IMR-90 (cell line): ENCODE data around the gene TAT. TPM values are rescaled to one million over a fixed set of nuclear protein-coding genes. Genes with fewer than 3 reads are reported as not detected.

Experiments used
- ATAC-seq: fragments of 200-7000 bp; cut with Tn5 transposase; 2 replicates; pipeline ENCODE4 v1.9.1; 2020; ENCODE audit warnings: low read depth, mild to moderate bottlenecking, moderate library complexity
- BruUV-seq: library from RNA; stranded (reverse); fragments of 400-500 nt; replicated peaks from 2 replicates; lab custom pipeline; 2021; lab: Mats Ljungman, UMichigan
- CTCF ChIA-PET: fragments of 300-600 bp; formaldehyde crosslinking; extraction: SDS; loops from one replicate; lab custom pipeline; 2021; ENCODE audit warnings: antibody characterized with exemption; lab: Yijun Ruan, JAX
- POLR2A ChIA-PET: fragments of 300-600 bp; sonication (Branson Sonifier 250); formaldehyde crosslinking; loops from one replicate; lab custom pipeline; 2022; ENCODE audit warnings: antibody characterized with exemption; ENCODE audit not compliant: unreplicated experiment; lab: Charles Lee
- DNase-seq: peaks from one replicate; pipeline ENCODE4 v3.0.0; 2013
- H2AFZ ChIP-seq: replicated peaks from 2 replicates; pipeline ENCODE3; 2013; ENCODE audit warnings: low read length, mild to moderate bottlenecking; ENCODE audit not compliant: poor library complexity
- H2AK5ac ChIP-seq: 2 replicates; pipeline ENCODE4 v1.6.1; 2013; ENCODE audit warnings: low read depth, low read length, inconsistent platforms
- H2AK9ac ChIP-seq: replicated peaks from 2 replicates; pipeline ENCODE3; 2013; ENCODE audit warnings: mild to moderate bottlenecking, low read depth, low read length, moderate library complexity; ENCODE audit not compliant: poor library complexity
- H2BK120ac ChIP-seq: 2 replicates; pipeline ENCODE4 v1.6.1; 2013; ENCODE audit warnings: low read depth, low read length, inconsistent platforms
- H2BK15ac ChIP-seq: 3 replicates; pipeline ENCODE4 v1.6.1; 2013; ENCODE audit warnings: low read depth, low read length, inconsistent platforms
- H2BK20ac ChIP-seq: 2 replicates; pipeline ENCODE4 v1.6.1; 2013; ENCODE audit warnings: low read depth, mild to moderate bottlenecking, inconsistent platforms, low read length, moderate library complexity
- H2BK5ac ChIP-seq: 2 replicates; pipeline ENCODE4 v1.6.1; 2013; ENCODE audit warnings: mild to moderate bottlenecking, low read depth, low read length, inconsistent platforms; ENCODE audit not compliant: poor library complexity, severe bottlenecking
- H3K14ac ChIP-seq: replicated peaks from 2 replicates; pipeline ENCODE4 v1.6.1; 2013; ENCODE audit warnings: low read depth, low read length, inconsistent platforms
- H3K18ac ChIP-seq: 2 replicates; pipeline ENCODE4 v1.6.1; 2013; ENCODE audit warnings: low read depth, low read length, control low read depth
- H3K23ac ChIP-seq: 2 replicates; pipeline ENCODE4 v1.6.1; 2013; ENCODE audit warnings: low read depth, low read length, inconsistent platforms
- H3K27ac ChIP-seq: 2 replicates; pipeline ENCODE4 v1.5.1; 2013; ENCODE audit warnings: mild to moderate bottlenecking, control low read depth, low read length; ENCODE audit not compliant: insufficient read depth
- H3K27me3 ChIP-seq: 2 replicates; pipeline ENCODE4 v1.6.1; 2013; ENCODE audit warnings: low read length; ENCODE audit not compliant: control insufficient read depth, insufficient read depth
- H3K36me3 ChIP-seq: 2 replicates; pipeline ENCODE4 v1.6.1; 2013; ENCODE audit warnings: low read length, mixed read lengths; ENCODE audit not compliant: control insufficient read depth, insufficient read depth
- H3K4ac ChIP-seq: 2 replicates; pipeline ENCODE4 v1.6.1; 2013; ENCODE audit warnings: low read depth, low read length, inconsistent platforms
- H3K4me1 ChIP-seq: 2 replicates; pipeline ENCODE4 v1.6.1; 2013; ENCODE audit warnings: low read length, mixed read lengths; ENCODE audit not compliant: control insufficient read depth, insufficient read depth
- H3K4me2 ChIP-seq: 2 replicates; pipeline ENCODE4 v1.6.1; 2013; ENCODE audit warnings: low read depth, mild to moderate bottlenecking, control low read depth, low read length, moderate library complexity
- H3K4me3 ChIP-seq: 2 replicates; pipeline ENCODE4 v1.5.1; 2013; ENCODE audit warnings: low read depth, mild to moderate bottlenecking, control low read depth, low read length, moderate library complexity; ENCODE audit not compliant: insufficient read depth
- H3K56ac ChIP-seq: 2 replicates; pipeline ENCODE4 v1.6.1; 2013; ENCODE audit warnings: low read length, inconsistent platforms; ENCODE audit not compliant: insufficient read depth; ENCODE audit errors: extremely low read depth
- H3K79me1 ChIP-seq, 2 experiments: 2 replicates each; pipeline ENCODE4 v1.6.1; 2013; ENCODE audit warnings: low read length in 2 of 2, inconsistent platforms in 1 of 2, low read depth in 1 of 2
- H3K9ac ChIP-seq: 2 replicates; pipeline ENCODE4 v1.6.1; 2013; ENCODE audit warnings: low read depth, low read length, control low read depth
- H3K9me1 ChIP-seq: 2 replicates; pipeline ENCODE4 v1.6.1; 2013; ENCODE audit warnings: low read length, inconsistent platforms; ENCODE audit not compliant: insufficient read depth
- H3K9me3 ChIP-seq: 2 replicates; pipeline ENCODE4 v1.6.1; 2013; ENCODE audit warnings: low read length; ENCODE audit not compliant: control insufficient read depth, insufficient read depth
- H4K20me1 ChIP-seq: 2 replicates; pipeline ENCODE4 v1.6.1; 2013; ENCODE audit warnings: low read length, inconsistent platforms; ENCODE audit not compliant: insufficient read depth
- H4K5ac ChIP-seq: 2 replicates; pipeline ENCODE4 v1.6.1; 2013; ENCODE audit warnings: mild to moderate bottlenecking, low read depth, low read length, control low read depth
- H4K8ac ChIP-seq, 2 experiments: 2 replicates each; pipeline ENCODE4 v1.6.1; 2013; ENCODE audit warnings: low read depth in 2 of 2, low read length in 2 of 2, control low read depth in 1 of 2, inconsistent platforms in 1 of 2
- H4K91ac ChIP-seq: 2 replicates; pipeline ENCODE4 v1.6.1; 2013; ENCODE audit warnings: low read depth, low read length, inconsistent platforms; ENCODE audit not compliant: insufficient read depth
- BHLHE40 ChIP-seq: fragments of 150-350 bp; IDR thresholded peaks from 2 replicates; pipeline ENCODE4 v1.6.1; 2016; ENCODE audit warnings: mild to moderate bottlenecking, low read depth, low read length
- CEBPB ChIP-seq: IDR thresholded peaks from 2 replicates; pipeline ENCODE4 v1.6.1; 2012; ENCODE audit warnings: low read depth, low read length, improper control_type of control experiment
- CHD1 ChIP-seq: IDR thresholded peaks from 2 replicates; pipeline ENCODE4 v1.6.1; 2012; ENCODE audit warnings: low read depth, low read length, improper control_type of control experiment
- CTCF ChIP-seq: conservative IDR thresholded peaks from 2 replicates; pipeline ENCODE4 v1.5.1; 2012; ENCODE audit warnings: mild to moderate bottlenecking, low read depth, low read length, improper control_type of control experiment
- ELK1 ChIP-seq: fragments of 150-350 bp; IDR thresholded peaks from 2 replicates; pipeline ENCODE4 v1.6.1; 2016; ENCODE audit warnings: low read depth, mild to moderate bottlenecking, low read length, moderate library complexity, borderline replicate concordance
- FOS ChIP-seq: fragments of 150-350 bp; IDR thresholded peaks from 2 replicates; pipeline ENCODE4 v1.6.1; 2016; ENCODE audit warnings: low read depth, low read length
- MAFK ChIP-seq: IDR thresholded peaks from 2 replicates; pipeline ENCODE4 v1.6.1; 2012; ENCODE audit warnings: low read depth, low read length, improper control_type of control experiment
- MAZ ChIP-seq: IDR thresholded peaks from 2 replicates; pipeline ENCODE4 v1.6.1; 2012; ENCODE audit warnings: low read depth, mild to moderate bottlenecking, low read length, improper control_type of control experiment, moderate library complexity, borderline replicate concordance
- MXI1 ChIP-seq: IDR thresholded peaks from 2 replicates; pipeline ENCODE4 v1.6.1; 2012; ENCODE audit warnings: low read depth, mild to moderate bottlenecking, low read length, moderate library complexity, borderline replicate concordance
- NFE2L2 ChIP-seq: fragments of 150-350 bp; IDR thresholded peaks from 2 replicates; pipeline ENCODE4 v1.6.1; 2016; ENCODE audit warnings: low read depth, mild to moderate bottlenecking, low read length
- POLR2A ChIP-seq: IDR thresholded peaks from 2 replicates; pipeline ENCODE4 v1.6.1; 2012; ENCODE audit warnings: mild to moderate bottlenecking, low read depth, low read length
- RAD21 ChIP-seq: IDR thresholded peaks from 2 replicates; pipeline ENCODE4 v1.6.1; 2012; ENCODE audit warnings: low read length, improper control_type of control experiment
- RCOR1 ChIP-seq: IDR thresholded peaks from 2 replicates; pipeline ENCODE4 v1.6.1; 2012; ENCODE audit warnings: mild to moderate bottlenecking, low read length, improper control_type of control experiment; ENCODE audit not compliant: insufficient replicate concordance
- RFX5 ChIP-seq: IDR thresholded peaks from 2 replicates; pipeline ENCODE4 v1.8.0; 2012; ENCODE audit warnings: low read depth, mild to moderate bottlenecking, low read length, moderate library complexity
- SMC3 ChIP-seq: fragments of 150-350 bp; IDR thresholded peaks from 2 replicates; pipeline ENCODE4 v1.6.1; 2016; ENCODE audit warnings: low read depth, mild to moderate bottlenecking, antibody characterized with exemption, low read length, moderate library complexity
- USF2 ChIP-seq: fragments of 150-350 bp; IDR thresholded peaks from 2 replicates; pipeline ENCODE4 v1.6.1; 2017; ENCODE audit warnings: mild to moderate bottlenecking, antibody characterized with exemption, low read length, low read depth
- WGBS, 2 experiments: methylation state at CpG; one replicate each; pipeline versions ENCODE4 v1.1.5 to v1.1.7; 2013; ENCODE audit warnings: missing lambda C conversion rate in 2 of 2; ENCODE audit not compliant: insufficient read length in 1 of 2; ENCODE audit errors: extremely low coverage in 2 of 2; 5-methylcytosine and 5-hydroxymethylcytosine counted together
- dilution Hi-C: fragments of 300-500 bp; cut with HindIII; formaldehyde crosslinking; loops from one replicate; pipeline ENCODE4 v1.14.3; 2018; ENCODE audit warnings: low sequenced_read_pairs; ENCODE audit not compliant: unreplicated experiment
- in situ Hi-C: fragments of 300-500 bp; cut with MboI; formaldehyde crosslinking; loops from 3 replicates; pipeline ENCODE4 v1.14.3; 2019; ENCODE audit warnings: low sequenced_read_pairs, inconsistent platforms, mixed read lengths
- intact Hi-C: fragments of 100-400 bp; cut with micrococcal nuclease; formaldehyde crosslinking; loops from 2 replicates; pipeline ENCODE4 v1.10.0; 2022
- polyA plus RNA-seq, 3 experiments: library from polyadenylated mRNA; depleted of rRNA; stranded (reverse); fragments of >200 nt; gene quantifications; 2 replicates each; pipeline ENCODE4 v1.2.3, GENCODE V29; 2012; ENCODE audit warnings: low replicate concordance in 1 of 3
- total RNA-seq: library from RNA; depleted of rRNA; stranded (reverse); fragments of >200 nt; gene quantifications from 2 replicates; pipeline ENCODE4 v1.2.3, GENCODE V29; 2012

Gene TAT
- total and polyA plus RNA-seq, 2 of the 4 experiments (the other 2 are of a cell fraction): not detected

GRCh38 chr16:71625113-71625850 lies 48.4 kb upstream of the TAT start:
- H3K36me3 ChIP-seq: no peaks in the 10 kb centered on the region
- H2BK120ac ChIP-seq: no peak overlapping the region
- TF ChIP-seq SMC3: no peak
- TF ChIP-seq RCOR1: no peak
- TF ChIP-seq CHD1: no peak
- no peak for TF ChIP-seq BHLHE40
- no peak for TF ChIP-seq NFE2L2
- no peak for TF ChIP-seq FOS
- no peak for TF ChIP-seq CEBPB
- no peak for TF ChIP-seq USF2
- TF ChIP-seq ELK1: no peak
- TF ChIP-seq RAD21: no peak
- no peak for TF ChIP-seq MAFK
- TF ChIP-seq CTCF: no peak
- no peak for TF ChIP-seq MXI1
- TF ChIP-seq MAZ: no peak
- no peak for TF ChIP-seq POLR2A
- no peak for TF ChIP-seq RFX5
- no peak overlapping the region for H3K4ac ChIP-seq
- H3K4me3 ChIP-seq: no peak overlapping the region
- no peak overlapping the region for H4K8ac ChIP-seq
- H3K9me3 ChIP-seq: peaks cover 3% of the 10 kb centered on the region; the same call in 1 of the 2 replicates
- no peak overlapping the region for H2BK20ac ChIP-seq
- WGBS, 2 experiments: 80 to 100% methylated on average over 2 to 7 of the region's 7 CpGs
- no peak overlapping the region for H2AK5ac ChIP-seq
- no peak overlapping the region for H2BK5ac ChIP-seq
- ChIA-PET POLR2A (no interaction called here), CTCF (no interaction called here)
- no peaks in the 10 kb centered on the region for H3K9me1 ChIP-seq
- H3K23ac ChIP-seq: no peak overlapping the region
- H3K27me3 ChIP-seq: peaks cover 38% of the 10 kb centered on the region
- H3K56ac ChIP-seq: no peak overlapping the region
- no peak overlapping the region for H2BK15ac ChIP-seq
- no peak overlapping the region for H2AFZ ChIP-seq
- H3K4me1 ChIP-seq: peaks cover 3% of the 10 kb centered on the region; the same call in 1 of the 2 replicates
- ATAC-seq: no peak
- BruUV-seq: no TSS peak
- H3K27ac ChIP-seq: no peak overlapping the region
- no peak overlapping the region for H2AK9ac ChIP-seq
- in situ Hi-C loops: no loop called here
- no peak overlapping the region for H3K14ac ChIP-seq
- no peak overlapping the region for H3K4me2 ChIP-seq
- H3K18ac ChIP-seq: no peak overlapping the region
- no peaks in the 10 kb centered on the region for H3K79me1 ChIP-seq
- intact Hi-C loops: no loop called here
- H4K5ac ChIP-seq: no peak overlapping the region
- H3K9ac ChIP-seq: no peak overlapping the region
- H4K91ac ChIP-seq: no peak overlapping the region
- dilution Hi-C loops: no loop called here
- H4K20me1 ChIP-seq: no peaks in the 10 kb centered on the region
- DNase-seq: no peak
